ENCODE data around the gene PRKN.

The PRKN gene

DNA sequence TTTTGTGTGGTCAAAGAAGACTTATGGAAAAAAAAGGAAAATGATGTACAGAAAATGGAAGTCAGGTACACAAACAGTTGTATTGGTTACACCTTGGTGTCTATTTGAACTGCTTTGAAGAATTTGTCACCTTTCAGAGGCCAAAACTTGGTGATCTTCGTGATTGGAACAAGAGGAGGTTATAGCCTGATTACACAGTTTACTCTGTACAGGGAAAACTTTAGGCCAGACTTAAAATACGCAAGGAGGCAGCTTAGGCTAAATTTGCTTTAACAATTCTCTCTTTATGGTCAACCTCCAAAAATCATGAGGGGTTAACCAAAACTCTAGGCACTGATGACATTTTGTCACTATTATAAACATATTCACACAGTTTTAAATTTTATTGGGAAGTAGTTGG, 353.7 kb downstream of the PRKN start:
- DNase-seq (ENCODE audit: low read depth), result no peak

DNA sequence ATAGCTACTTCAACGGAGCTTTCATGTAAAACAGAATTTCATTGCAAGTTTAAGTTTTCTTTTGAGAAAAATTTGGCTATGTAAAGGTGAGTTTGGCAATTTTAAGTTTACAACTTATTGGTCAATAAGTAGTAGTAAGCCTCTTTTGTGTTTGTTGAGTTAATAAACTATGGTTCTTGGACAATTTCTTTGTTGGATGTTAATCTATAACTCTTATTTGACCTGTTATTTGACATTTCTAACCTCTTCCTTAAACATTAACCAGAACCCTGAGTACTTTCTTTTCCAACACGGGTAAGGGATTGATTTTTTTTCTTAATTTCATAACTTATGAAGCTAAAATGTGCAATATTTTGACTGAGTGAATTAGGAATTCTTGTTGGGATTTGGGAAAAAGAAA, 354.4 kb downstream of the PRKN start:
- DNase-seq (ENCODE audit: low read depth), result no peak

- no peak for DNase-seq (ENCODE audit: low read depth)
These were observed 355.5 kb downstream of the PRKN start for GRCh38 chr6:162372106-162372505.

DNA sequence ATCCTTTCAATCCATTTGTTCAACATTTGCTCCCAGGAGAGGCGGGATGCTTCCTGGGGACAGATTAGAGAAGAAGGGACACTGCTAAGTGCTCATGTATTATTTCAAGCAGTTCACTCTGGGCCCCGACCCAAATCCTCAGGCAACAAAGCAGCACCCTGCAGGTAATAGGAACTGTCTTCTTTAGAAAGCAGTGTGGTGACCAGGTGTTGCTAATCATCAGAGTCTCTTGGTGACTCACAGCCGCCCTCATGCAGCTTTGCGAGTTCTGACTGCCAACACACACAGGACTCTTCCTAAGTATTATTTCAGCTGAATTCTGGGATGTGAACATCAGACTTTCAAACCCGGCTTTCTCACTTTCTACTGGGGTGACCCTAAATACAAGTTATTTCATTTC, 356.4 kb downstream of the PRKN start:
- DNase-seq (ENCODE audit: low read depth), result no peak

DNA sequence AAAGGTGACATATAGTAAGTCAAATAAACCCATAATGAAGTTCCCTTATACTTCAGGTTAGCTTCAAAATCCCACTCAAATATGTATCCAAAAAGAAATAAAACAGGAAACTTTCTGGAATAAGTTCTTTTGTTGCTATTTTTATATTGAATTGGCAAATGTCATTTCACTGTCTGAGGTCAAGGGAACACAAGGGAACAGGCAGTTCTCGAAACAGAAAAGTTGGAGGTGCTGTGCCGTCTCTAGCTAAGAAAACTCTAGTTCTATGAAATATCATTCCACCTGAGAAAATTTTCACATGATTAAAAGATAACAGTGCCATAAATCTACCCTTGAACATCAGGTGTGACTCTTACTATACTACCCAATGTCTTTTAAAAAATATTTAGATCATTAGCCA, 358.5 kb downstream of the PRKN start:
- no peak for DNase-seq (ENCODE audit: low read depth)

- DNase-seq (ENCODE audit: low read depth), result no peak
These were observed 363.1 kb downstream of the PRKN start for GRCh38 chr6:162364488-162364887.

DNA sequence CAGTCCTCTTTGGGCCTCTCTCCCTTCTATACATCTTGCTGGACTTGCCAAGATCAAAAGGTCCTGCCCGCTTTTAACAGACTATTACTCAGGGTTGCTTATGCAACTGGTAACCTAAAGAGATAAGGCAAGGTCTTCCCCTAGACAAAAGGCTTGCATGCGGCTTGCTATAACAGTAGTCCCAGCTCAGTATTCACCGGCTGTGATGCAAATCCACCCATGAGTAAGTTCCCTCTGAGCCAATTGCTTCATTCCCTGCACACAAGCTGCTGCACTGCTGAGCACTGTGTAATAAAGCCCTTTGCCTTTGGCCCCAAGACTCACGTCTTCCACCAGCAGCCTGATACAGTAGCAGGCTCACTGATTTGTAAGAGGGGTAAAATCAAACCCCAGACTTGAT, 363.8 kb downstream of the PRKN start:
- no peak for DNase-seq (ENCODE audit: low read depth)

GRCh38 chr6:162360901-162361567, 366.5 kb downstream of the PRKN start:
- DNase-seq (ENCODE audit: low read depth), result no peak

- DNase-seq (ENCODE audit: low read depth), result no peak
These were observed 368.9 kb downstream of the PRKN start for GRCh38 chr6:162358625-162359024.

GRCh38 chr6:162345051-162345511, 382.5 kb downstream of the PRKN start:
- no peak for DNase-seq (ENCODE audit: low read depth)

GRCh38 chr6:162344646-162345010, 382.9 kb downstream of the PRKN start:
- DNase-seq (ENCODE audit: low read depth), result no peak

GRCh38 chr6:162343936-162344645, 383.5 kb downstream of the PRKN start:
- DNase-seq (ENCODE audit: low read depth), result no peak

DNA sequence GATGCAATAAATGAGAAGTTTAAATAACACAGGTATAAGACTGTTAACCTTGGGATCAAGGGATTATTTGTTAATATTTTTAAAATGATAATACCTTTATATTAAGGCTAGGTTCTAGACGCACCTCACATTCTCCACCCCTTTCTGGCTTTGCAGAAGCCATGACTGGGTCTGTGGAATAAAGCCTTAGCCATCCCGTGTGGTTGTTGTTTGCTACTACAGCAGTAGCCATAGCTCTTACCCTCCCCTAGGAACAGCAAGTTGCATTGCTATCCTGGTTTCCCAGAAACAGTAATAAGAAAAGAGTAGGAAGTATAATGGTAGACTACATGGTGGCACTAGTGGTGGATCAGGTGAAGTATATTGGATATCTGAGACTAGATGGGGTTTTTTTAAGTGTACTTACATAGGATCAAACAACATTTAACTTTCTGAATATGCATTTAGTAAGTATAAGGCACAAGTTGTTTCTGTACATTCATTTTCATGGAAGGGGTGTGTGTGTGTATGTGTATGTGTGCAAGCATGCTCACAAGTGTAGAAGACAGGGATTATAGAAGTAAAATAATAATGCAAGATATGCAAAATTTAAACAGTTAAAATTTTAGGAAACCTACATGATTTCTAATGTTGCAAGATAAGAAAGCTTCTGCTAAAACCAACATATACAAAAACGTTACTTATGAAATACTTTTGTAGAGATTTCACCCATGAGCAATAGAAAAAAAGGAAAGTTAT, 384.2 kb downstream of the PRKN start:
- no peak for DNase-seq (ENCODE audit: low read depth)

DNA sequence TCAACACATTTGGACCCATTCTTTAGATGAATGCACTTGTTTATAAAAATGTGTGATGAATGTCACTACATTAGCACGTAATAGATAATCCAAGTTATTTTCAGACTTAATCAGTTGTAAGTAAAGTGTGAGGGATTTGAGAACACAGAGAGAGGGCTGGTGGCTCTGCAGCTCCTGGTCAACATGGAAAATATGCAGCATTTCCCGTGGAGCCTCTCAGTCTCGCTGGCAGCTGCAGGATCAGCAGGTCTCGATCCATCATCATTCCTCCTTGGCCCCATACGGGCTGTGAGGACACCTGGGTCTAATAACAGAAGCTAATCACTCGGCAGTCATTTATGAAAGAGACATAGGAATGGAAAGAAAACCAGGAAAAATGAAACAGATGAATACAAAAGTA, 390.2 kb downstream of the PRKN start:
- DNase-seq (ENCODE audit: low read depth), result no peak

- DNase-seq (ENCODE audit: low read depth), result no peak
These were observed 391.2 kb downstream of the PRKN start for GRCh38 chr6:162336359-162336758.

GRCh38 chr6:162332365-162332764, 395.2 kb downstream of the PRKN start:
- DNase-seq (ENCODE audit: low read depth), result no peak

- no peak for DNase-seq (ENCODE audit: low read depth)
These were observed 395.7 kb downstream of the PRKN start for GRCh38 chr6:162331911-162332310.

DNA sequence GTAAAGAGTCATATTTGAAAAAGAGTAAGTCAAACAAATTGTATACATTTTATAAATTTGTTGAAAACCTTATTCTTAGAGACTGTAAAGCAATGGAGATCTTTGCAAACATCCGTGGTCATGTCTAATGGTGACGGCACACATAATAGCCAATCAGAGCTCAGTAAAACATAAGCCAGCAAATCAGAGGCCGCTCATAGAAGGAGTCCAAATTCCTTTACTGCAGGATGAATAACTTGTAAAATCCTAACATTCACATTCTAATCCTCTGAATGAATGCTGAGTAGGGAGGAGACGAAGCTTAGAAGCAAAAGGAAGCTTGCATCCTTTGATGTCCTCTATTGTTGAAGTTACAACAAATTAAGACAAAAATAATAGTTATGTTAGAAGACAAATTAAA, 401.7 kb downstream of the PRKN start:
- DNase-seq (ENCODE audit: low read depth), result no peak

DNA sequence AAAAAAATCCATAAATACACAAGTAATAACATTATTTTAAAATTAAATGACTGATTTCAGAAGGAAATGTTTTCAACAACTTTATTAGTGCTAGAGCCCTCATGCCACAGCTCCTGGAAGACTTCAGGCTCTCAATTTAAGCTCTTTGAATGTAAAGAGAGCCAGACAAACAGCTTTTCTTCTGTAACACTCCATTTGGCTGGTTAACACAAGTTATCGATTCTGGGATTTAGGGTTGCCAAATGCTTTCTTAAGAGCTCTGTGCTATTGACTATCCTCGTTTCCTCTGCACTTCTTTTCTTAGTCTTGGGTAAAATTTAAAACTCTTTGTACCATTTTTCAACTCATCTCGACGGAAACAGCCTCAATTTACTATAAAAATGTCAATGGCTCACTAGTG, 402.5 kb downstream of the PRKN start:
- no peak for DNase-seq (ENCODE audit: low read depth)

DNA sequence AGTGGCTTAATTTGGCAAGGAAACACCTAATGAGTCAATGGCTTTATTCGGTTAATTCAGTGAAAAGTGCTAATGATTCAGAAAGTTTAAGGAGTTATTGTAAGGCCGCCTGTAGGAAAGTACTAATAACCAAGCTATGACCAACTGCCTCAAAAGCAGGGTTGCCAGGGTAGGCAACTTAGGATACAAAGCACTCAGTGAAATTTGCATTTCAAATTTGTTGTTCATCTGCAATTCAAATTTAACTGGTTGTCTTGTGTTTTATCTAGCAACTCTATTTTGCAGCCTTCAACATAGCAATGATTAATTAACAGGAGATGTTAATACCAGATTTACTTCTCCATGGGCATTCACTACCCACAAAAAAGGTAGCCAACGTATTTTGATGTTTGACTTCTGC, 412.3 kb downstream of the PRKN start:
- DNase-seq (ENCODE audit: low read depth), result no peak

DNA sequence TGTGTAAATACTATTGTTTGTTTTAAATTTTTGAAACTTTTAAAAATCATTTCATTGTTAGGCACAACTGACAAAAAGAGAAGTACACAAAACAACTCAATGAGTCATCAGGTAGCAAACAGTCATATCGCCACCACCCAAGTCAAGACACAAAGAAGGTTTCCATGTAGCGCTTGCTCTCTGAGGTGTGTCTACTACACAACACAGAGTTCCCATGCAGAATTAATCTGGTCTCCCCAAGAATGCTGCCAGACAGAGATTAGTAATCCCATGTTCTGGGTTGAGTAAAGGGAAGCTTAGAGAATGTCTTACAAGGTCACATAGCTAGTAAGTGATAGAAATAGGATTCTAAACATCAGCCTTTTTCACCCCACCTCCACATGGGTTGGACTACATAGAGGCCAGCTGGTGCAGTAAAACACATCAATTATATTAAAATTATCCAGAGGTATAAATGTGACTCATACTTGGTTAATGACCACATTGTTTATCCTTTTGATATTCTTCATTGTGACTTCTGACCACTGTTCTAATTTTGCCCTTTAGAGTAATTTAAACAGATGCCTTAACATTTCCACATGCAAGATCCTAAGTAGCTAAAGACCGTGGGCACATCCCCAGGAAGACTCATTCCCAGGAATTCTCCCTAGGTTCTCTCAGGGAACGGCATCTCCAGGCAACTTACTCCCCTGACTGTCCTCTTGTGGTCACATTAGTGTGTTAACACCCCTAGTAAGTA, 413.5 kb downstream of the PRKN start:
- no peak for DNase-seq (ENCODE audit: low read depth)

DNA sequence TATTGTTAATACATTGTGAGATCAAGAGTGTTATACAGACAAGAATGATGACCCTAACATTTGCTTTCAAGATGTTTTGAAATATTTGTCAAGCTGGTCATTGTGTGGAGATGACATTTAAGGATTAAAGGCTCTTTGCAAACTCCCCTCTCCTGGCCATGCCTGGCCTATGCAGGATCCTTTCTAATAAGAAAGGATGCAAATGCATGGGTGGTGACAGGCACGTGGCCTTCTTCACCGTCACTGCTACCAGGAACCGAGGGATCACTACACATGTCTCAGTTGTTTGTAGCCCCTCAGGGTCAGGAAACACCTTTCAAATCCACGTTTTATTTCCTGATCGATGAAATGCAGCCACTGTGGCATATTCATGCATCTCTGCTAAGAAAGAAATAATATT, 419.7 kb downstream of the PRKN start:
- no peak for DNase-seq (ENCODE audit: low read depth)

DNA sequence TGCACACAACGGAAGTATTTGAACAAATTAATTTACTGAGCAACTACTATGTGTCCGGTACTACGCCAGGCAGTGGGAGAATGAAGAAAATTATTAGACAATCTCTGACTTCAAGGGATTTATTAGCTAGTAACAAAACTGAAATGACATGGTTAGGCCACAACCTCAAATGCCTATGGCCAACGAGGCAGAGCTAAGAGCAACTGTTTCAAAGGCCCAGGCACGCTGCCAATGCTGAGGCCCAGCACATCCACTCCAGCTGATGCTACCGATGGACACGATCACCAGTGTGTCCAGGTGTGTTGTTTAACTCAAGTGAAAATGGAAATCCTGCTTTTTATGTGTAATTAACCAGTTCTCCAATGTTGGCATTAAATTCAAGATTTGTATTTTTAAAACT, 420.9 kb downstream of the PRKN start:
- DNase-seq (ENCODE audit: low read depth), result no peak
